Cardiac fibroblast (primary cell): ENCODE results near the gene TEX101.
A peak's percentile ranks its signal among the peaks of the same experiment; 100 is the strongest.

Source experiments
- DNase-seq, 2 donors: peaks; one replicate each; pipeline versions ENCODE4 v3.0.0 to v3.0.0-alpha.2; 2010; ENCODE audit warnings: low read depth in 2 of 2
- H3K4me3 ChIP-seq, 2 donors: replicated peaks in 1 of 2; 1 replicate in 1 of 2; 2 replicates in 1 of 2; pipeline ENCODE4 v1.5.1; 2011; ENCODE audit warnings: low read depth in 2 of 2, low read length in 2 of 2, mild to moderate bottlenecking in 2 of 2, moderate library complexity in 1 of 2
- TF ChIP-seq, protein P1 (sequence below): IDR thresholded peaks from one replicate; pipeline ENCODE4 v1.5.1; 2011; ENCODE audit warnings: low read depth, mild to moderate bottlenecking, low read length, inconsistent platforms

The TEX101 gene

DNA sequence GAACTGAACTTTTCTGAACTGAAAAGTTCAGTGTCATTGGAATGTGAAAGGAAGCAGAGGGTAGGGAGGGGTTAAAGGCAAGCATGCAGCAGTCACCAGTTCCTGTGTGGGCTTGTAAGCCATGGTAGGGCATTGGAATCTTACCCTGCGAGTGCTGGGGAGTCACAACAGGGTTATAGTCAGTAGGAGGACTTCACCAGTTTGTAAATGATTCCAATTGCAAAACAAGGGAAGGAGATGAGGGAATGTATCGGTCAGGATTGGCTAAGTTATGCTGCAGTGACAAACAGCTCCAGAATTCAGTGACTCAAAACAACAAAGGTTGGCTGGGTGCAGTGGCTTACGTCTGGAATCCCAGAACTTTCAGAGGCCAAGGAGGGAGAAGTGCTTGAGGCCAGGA is 37.9 kb downstream of the TEX101 start:
- no peak overlapping the region for H3K4me3 ChIP-seq
- TF ChIP-seq, protein P1, sequence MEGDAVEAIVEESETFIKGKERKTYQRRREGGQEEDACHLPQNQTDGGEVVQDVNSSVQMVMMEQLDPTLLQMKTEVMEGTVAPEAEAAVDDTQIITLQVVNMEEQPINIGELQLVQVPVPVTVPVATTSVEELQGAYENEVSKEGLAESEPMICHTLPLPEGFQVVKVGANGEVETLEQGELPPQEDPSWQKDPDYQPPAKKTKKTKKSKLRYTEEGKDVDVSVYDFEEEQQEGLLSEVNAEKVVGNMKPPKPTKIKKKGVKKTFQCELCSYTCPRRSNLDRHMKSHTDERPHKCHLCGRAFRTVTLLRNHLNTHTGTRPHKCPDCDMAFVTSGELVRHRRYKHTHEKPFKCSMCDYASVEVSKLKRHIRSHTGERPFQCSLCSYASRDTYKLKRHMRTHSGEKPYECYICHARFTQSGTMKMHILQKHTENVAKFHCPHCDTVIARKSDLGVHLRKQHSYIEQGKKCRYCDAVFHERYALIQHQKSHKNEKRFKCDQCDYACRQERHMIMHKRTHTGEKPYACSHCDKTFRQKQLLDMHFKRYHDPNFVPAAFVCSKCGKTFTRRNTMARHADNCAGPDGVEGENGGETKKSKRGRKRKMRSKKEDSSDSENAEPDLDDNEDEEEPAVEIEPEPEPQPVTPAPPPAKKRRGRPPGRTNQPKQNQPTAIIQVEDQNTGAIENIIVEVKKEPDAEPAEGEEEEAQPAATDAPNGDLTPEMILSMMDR: no peak
- DNase-seq: peak in 1 of 2 donors; percentile 40

DNA sequence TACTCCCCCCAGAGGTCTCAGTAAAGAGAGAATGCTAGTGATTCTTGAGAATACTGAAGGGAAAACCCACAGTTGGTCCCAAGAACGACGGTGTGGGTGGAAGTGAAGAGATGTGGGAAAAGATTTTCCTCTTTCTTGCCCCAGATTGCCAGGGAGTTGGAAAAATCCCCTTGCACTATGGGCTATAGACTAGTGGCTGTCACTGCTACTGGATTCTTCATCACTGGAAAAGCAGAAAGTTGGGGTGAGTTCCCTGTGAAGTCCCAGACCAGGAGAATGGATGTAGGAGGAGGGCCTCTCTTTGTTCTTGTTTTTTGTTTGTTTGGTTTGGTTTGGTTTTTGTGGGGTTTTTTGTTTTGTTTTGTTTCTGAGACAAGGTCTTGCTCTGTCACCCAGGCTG is 39.3 kb downstream of the TEX101 start:
- TF ChIP-seq, protein P1: no peak
- H3K4me3 ChIP-seq: no peak overlapping the region
- DNase-seq: no peak

DNA sequence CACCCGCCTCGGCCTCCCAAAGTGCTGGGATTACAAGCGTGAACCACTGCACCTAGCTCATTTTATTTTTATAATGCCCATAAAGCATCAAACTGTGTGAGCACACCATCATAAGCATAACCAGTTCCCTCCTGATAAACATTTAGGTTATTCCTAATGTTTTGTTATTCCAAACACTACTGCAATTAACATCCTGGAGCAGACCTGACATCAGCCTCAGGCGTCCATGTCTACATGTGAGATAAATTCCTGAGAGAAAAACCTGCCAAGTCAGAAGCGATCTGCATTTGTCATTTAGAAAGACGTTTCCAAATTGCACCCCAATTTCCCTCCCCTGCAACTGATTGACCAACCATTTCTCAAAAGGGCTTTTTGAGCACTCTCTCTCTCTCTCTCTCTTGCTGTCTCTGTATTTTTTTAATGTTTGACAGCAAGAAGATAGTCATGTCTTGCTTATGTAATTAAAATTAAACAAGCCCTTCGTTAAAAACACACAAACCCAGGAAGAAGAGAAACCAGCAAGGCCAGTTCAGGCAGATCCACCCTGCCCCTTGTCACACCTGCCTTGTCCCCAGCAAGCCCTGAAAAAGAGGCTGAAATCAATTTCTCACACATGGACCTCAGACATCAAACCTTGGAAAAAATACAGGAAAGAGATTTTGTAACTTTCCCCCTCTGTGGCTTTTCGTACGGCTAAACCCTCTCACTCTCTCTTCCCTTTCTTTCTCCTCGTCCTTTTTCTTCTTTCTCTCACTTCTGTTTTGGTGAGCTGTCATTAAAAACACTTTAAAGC is 40.8 kb downstream of the TEX101 start:
- no peak for DNase-seq
- TF ChIP-seq, protein P1: no peak
- no peak overlapping the region for H3K4me3 ChIP-seq

GRCh38 chr19:43457809-43458208 is 43.1 kb downstream of the TEX101 start:
- DNase-seq: no peak
- TF ChIP-seq, protein P1: no peak
- no peak overlapping the region for H3K4me3 ChIP-seq

DNA sequence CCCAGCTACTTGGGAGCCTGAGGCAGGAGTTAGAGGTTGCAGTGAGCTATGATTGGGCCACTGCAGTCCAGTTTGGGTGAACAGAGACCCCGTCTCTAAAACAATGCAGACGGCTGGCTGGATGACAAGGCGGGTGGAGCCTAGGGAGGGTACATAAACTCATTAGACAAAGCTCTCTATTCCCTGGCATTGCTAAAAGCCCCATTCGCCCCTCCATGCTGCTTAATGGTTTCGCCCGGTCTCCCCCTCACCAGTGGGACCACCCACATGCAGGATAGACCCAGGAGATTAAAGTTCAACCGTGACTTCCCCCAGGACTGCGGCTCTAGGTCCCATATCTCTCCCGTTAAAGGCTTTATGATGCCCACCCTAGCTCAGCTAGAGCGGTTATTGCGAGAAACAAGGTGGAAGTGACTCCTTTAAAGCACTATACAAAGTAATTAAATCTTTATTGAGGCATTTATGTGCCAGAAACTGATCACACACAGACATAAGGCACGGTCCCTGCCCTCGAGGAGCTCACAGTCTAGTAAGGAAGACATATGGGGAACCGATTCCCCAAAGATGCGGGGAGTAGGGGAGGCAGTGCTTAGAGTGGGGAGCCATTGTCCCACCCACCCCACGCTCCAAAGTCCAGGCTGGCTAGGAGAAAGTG is 45.8 kb downstream of the TEX101 start:
- DNase-seq: no peak
- TF ChIP-seq, protein P1: no peak
- no peak overlapping the region for H3K4me3 ChIP-seq

DNA sequence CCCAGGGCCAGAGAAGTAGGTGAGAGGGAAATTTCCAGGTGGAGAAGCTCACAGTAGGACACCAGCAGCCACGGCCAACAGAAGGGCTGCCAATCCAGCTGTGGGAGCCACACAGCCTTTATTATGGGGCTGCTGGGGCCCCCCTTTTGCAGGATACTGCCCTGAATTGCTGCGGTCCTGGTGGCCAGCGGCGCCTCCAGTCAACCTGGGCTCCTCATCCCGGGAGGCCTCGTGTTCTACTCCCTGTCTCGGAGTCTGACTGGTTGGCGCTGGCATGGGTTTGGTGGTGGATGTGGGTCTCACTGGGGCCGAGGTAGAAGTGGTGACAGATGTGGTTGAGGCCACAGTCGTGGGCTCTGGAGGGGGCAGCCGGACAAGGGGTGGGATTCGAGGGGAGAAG is 46.6 kb downstream of the TEX101 start:
- TF ChIP-seq, protein P1: no peak
- no peak for DNase-seq
- no peak overlapping the region for H3K4me3 ChIP-seq

DNA sequence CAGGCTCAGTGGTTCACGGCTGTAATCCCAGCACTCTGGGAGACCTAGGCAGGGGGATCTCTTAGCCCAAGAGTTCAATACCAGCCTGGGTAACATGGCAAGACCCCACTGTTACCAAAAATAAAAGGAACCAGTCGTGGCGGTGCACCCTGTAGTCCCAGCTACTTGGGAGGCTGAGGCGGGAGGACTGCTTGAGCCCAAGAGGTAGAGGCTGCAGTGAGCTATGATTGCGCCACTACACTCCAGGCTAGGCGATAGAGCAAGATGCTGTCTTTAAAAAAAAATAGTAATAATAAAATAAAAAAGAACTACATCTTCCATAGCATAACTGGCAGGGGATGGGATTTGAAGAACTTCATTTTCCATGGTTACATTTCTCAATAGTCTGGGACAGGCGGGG is 47.7 kb downstream of the TEX101 start:
- TF ChIP-seq, protein P1: no peak
- H3K4me3 ChIP-seq: no peak overlapping the region

More for the DNA sequence above, 47.7 kb downstream of the TEX101 start:
- DNase-seq: no peak
